Measurements from ENCODE around the gene IGBP1. TPM values are rescaled to one million over a fixed set of nuclear protein-coding genes. Genes with fewer than 3 reads are reported as not detected.

IGBP1 gene
- total and polyA plus RNA-seq, 10 donors = 36.4 to 78.4 (median 49.7) TPM

- peaks cover 0 to 24% (median 0%) of the 10 kb centered on the region in 6 donors for H3K36me3 ChIP-seq
- WGBS, 5 donors = 4 to 38% (median 7%) methylated on average over 10 to 12 of the region's 12 CpGs
- H3K4me1 ChIP-seq = peaks cover 10 to 33% (median 23%) of the 10 kb centered on the region in 6 donors
- H3K27ac ChIP-seq = peak overlapping the region; percentile 37 to 90 (median 86)
- TF ChIP-seq POLR2A (IDR thresholded peaks at IDR 0.05) (no peak), POLR2AphosphoS5 (IDR thresholded peaks at IDR 0.05) (no peak), CTCF (IDR thresholded peaks at IDR 0.05 in 8 of 11, conservative IDR thresholded peaks at IDR 0.05 in 3 of 11) (no peak)
- no peaks in the 10 kb centered on the region for H3K9me3 ChIP-seq
- intact Hi-C loops (cut with DNase I; ENCODE audit: low total_unique reads) = no loop called here
- peak; percentile 77 for DNase-seq
- H3K4me3 ChIP-seq = peak overlapping the region; percentile 46 to 79 (median 70)
- no peaks in the 10 kb centered on the region for H3K27me3 ChIP-seq (replicated peaks in 1 of 7)
Measured at GRCh38 chrX:70134116-70134477, 850 bp downstream of the IGBP1 start.

GRCh38 chrX:70138622-70139021 lies 5.4 kb downstream of the IGBP1 start:
- H3K4me1 ChIP-seq = peaks cover 8 to 25% (median 16%) of the 10 kb centered on the region in 6 donors
- TF ChIP-seq POLR2A (IDR thresholded peaks at IDR 0.05) (no peak), POLR2AphosphoS5 (IDR thresholded peaks at IDR 0.05) (no peak), CTCF (IDR thresholded peaks at IDR 0.05 in 8 of 11, conservative IDR thresholded peaks at IDR 0.05 in 3 of 11) (no peak)
- H3K36me3 ChIP-seq = peaks cover 0 to 46% (median 0%) of the 10 kb centered on the region in 6 donors
- intact Hi-C loops (cut with DNase I; ENCODE audit: low total_unique reads) = no loop called here
- no peaks in the 10 kb centered on the region for H3K9me3 ChIP-seq
- 79 to 100% (median 97%) methylated on average over 2 of the region's 2 CpGs for WGBS, 5 donors
- no peak overlapping the region for H3K4me3 ChIP-seq
- no peak overlapping the region for H3K27ac ChIP-seq
- no peaks in the 10 kb centered on the region for H3K27me3 ChIP-seq (replicated peaks in 1 of 7)
- no peak for DNase-seq

GRCh38 chrX:70139736-70140135 lies 6.5 kb downstream of the IGBP1 start:
- WGBS, 5 donors = 62 to 95% (median 84%) methylated on average over 3 of the region's 3 CpGs
- H3K27ac ChIP-seq = no peak overlapping the region
- intact Hi-C loops (cut with DNase I; ENCODE audit: low total_unique reads) = no loop called here
- peaks cover 0 to 47% (median 0%) of the 10 kb centered on the region in 6 donors for H3K36me3 ChIP-seq
- H3K4me1 ChIP-seq = peaks cover 3 to 17% (median 10%) of the 10 kb centered on the region in 6 donors
- no peak for DNase-seq
- no peak overlapping the region for H3K4me3 ChIP-seq
- H3K27me3 ChIP-seq (replicated peaks in 1 of 7) = no peaks in the 10 kb centered on the region
- no peaks in the 10 kb centered on the region for H3K9me3 ChIP-seq
- TF ChIP-seq POLR2AphosphoS5 (IDR thresholded peaks at IDR 0.05) = no peak
- no peak for TF ChIP-seq CTCF (IDR thresholded peaks at IDR 0.05 in 8 of 11, conservative IDR thresholded peaks at IDR 0.05 in 3 of 11)
- no peak for TF ChIP-seq POLR2A (IDR thresholded peaks at IDR 0.05)

- Histone ChIP-seq H3K27ac (no peak overlapping the region), H3K4me3 (no peak overlapping the region), H3K4me1 (peaks cover 0 to under 1% (median 0%) of the 10 kb centered on the region in 6 donors), H3K27me3 (replicated peaks in 1 of 7) (no peaks in the 10 kb centered on the region), H3K36me3 (peaks cover 0 to 43% (median 0%) of the 10 kb centered on the region in 6 donors), H3K9me3 (no peaks in the 10 kb centered on the region)
- TF ChIP-seq CTCF (IDR thresholded peaks at IDR 0.05 in 8 of 11, conservative IDR thresholded peaks at IDR 0.05 in 3 of 11) = no peak
- no peak for TF ChIP-seq POLR2AphosphoS5 (IDR thresholded peaks at IDR 0.05)
- no peak for TF ChIP-seq POLR2A (IDR thresholded peaks at IDR 0.05)
- intact Hi-C loops (cut with DNase I; ENCODE audit: low total_unique reads) = no loop called here
- 80 to 100% (median 88%) methylated on average over 2 of the region's 2 CpGs for WGBS, 5 donors
- no peak for DNase-seq
Measured at GRCh38 chrX:70141373-70141772, 8.1 kb downstream of the IGBP1 start.

Measured in spleen (tissue), 11 donors.